Upper lobe of left lung (tissue), 4 donors: ENCODE measurements around the gene IQCH.

Source experiments
- POLR2A ChIP-seq, 4 donors: fragments of 450-650 bp; IDR thresholded peaks; one replicate each; pipeline ENCODE4 v1.5.1; 2016 to 2017; ENCODE audit warnings: antibody characterized with exemption in 4 of 4, mild to moderate bottlenecking in 2 of 4
- TF ChIP-seq, protein P1 (sequence below), 6 experiments: fragments of 450-650 bp in 4 of 6; fragments of 200-600 bp in 2 of 6; sonication (generic) in 2 of 6; IDR thresholded peaks; one replicate each; pipeline ENCODE4 v1.5.1; 2016 to 2019; ENCODE audit warnings: antibody characterized with exemption in 6 of 6

- TF ChIP-seq, protein P1, sequence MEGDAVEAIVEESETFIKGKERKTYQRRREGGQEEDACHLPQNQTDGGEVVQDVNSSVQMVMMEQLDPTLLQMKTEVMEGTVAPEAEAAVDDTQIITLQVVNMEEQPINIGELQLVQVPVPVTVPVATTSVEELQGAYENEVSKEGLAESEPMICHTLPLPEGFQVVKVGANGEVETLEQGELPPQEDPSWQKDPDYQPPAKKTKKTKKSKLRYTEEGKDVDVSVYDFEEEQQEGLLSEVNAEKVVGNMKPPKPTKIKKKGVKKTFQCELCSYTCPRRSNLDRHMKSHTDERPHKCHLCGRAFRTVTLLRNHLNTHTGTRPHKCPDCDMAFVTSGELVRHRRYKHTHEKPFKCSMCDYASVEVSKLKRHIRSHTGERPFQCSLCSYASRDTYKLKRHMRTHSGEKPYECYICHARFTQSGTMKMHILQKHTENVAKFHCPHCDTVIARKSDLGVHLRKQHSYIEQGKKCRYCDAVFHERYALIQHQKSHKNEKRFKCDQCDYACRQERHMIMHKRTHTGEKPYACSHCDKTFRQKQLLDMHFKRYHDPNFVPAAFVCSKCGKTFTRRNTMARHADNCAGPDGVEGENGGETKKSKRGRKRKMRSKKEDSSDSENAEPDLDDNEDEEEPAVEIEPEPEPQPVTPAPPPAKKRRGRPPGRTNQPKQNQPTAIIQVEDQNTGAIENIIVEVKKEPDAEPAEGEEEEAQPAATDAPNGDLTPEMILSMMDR (IDR thresholded peaks at IDR 0.05): no peak
- TF ChIP-seq POLR2A (IDR thresholded peaks at IDR 0.05): no peak
Observed at GRCh38 chr15:67383899-67384298, 129.3 kb downstream of the IQCH start.
